Activated CD4-positive, alpha-beta T cell treated with anti-CD3 and anti-CD28 coated beads, Interleukin-2, Interleukin-6, amounts not matched to agents 100 ng/mL and 50 ng/mL, durations not matched to agents 16 hours and 8 hours (primary cell): ENCODE measurements around the gene SLC2A11.
A peak's percentile ranks its signal among the peaks of the same experiment; 100 is the strongest.
"Not testable (repeated sequence)": the region's sequence is repeated elsewhere in the genome, so short reads cannot be mapped to it uniquely, and the experiment has no call there.

Source experiments
- DNase-seq: peaks from one replicate; pipeline ENCODE4 v3.0.0-alpha.2; 2020

SLC2A11 gene

GRCh38 chr22:23892706-23893105 lies 35.0 kb downstream of the SLC2A11 start:
- DNase-seq = no peak

GRCh38 chr22:23893121-23893944 lies 35.7 kb downstream of the SLC2A11 start:
- no peak for DNase-seq

- DNase-seq = peak; percentile 99
Measured at GRCh38 chr22:23893945-23894709, 36.5 kb downstream of the SLC2A11 start, which contains the start of gene MIF. Gene MIF (plus strand): TSS chr22:23894383. CDS start chr22:23894475, 92 bp downstream.

GRCh38 chr22:23894710-23895598 lies 37.3 kb downstream of the SLC2A11 start:
- peak; percentile 88 for DNase-seq

- DNase-seq = no peak
Measured at GRCh38 chr22:23895599-23896144, 38.0 kb downstream of the SLC2A11 start.

- no peak for DNase-seq
Measured at GRCh38 chr22:23896166-23896522, 38.5 kb downstream of the SLC2A11 start.

- no peak for DNase-seq
Measured at GRCh38 chr22:23896523-23897186, 39.0 kb downstream of the SLC2A11 start.

GRCh38 chr22:23897320-23897719 lies 39.6 kb downstream of the SLC2A11 start:
- DNase-seq = no peak

- DNase-seq = peak; percentile 12
Measured at GRCh38 chr22:23898006-23898974, 40.6 kb downstream of the SLC2A11 start.

GRCh38 chr22:23899042-23899745 lies 41.5 kb downstream of the SLC2A11 start:
- DNase-seq = no peak

GRCh38 chr22:23900227-23900626 lies 42.6 kb downstream of the SLC2A11 start:
- not testable (repeated sequence) for DNase-seq

GRCh38 chr22:23901600-23901999 lies 43.9 kb downstream of the SLC2A11 start:
- DNase-seq = no peak

- DNase-seq = no peak
Measured at GRCh38 chr22:23903328-23903971, 45.8 kb downstream of the SLC2A11 start.

- DNase-seq = no peak
Measured at GRCh38 chr22:23904573-23905254, 47.0 kb downstream of the SLC2A11 start.

- no peak for DNase-seq
Measured at GRCh38 chr22:23906641-23907040, 49.0 kb downstream of the SLC2A11 start.

GRCh38 chr22:23907423-23907822 lies 49.7 kb downstream of the SLC2A11 start:
- not testable (repeated sequence) for DNase-seq

GRCh38 chr22:23908587-23909205 lies 51.0 kb downstream of the SLC2A11 start:
- DNase-seq = no peak

GRCh38 chr22:23909296-23909898 lies 51.7 kb downstream of the SLC2A11 start:
- DNase-seq = no peak
